PC-9 (cell line): ENCODE data around the gene GID8.

Source experiments
- EZH2 ChIP-seq: fragments of 200-600 bp; sonication (generic); IDR thresholded peaks from 2 replicates; pipeline ENCODE4 v1.8.0; 2017; ENCODE audit warnings: antibody characterized with exemption, low read depth
- TF ChIP-seq, protein P1 (sequence below): fragments of 200-600 bp; sonication (generic); conservative IDR thresholded peaks from 2 replicates; pipeline ENCODE4 v1.6.1; 2017; ENCODE audit warnings: mixed run types, antibody characterized with exemption, mild to moderate bottlenecking, moderate library complexity

- TF ChIP-seq, protein P1, sequence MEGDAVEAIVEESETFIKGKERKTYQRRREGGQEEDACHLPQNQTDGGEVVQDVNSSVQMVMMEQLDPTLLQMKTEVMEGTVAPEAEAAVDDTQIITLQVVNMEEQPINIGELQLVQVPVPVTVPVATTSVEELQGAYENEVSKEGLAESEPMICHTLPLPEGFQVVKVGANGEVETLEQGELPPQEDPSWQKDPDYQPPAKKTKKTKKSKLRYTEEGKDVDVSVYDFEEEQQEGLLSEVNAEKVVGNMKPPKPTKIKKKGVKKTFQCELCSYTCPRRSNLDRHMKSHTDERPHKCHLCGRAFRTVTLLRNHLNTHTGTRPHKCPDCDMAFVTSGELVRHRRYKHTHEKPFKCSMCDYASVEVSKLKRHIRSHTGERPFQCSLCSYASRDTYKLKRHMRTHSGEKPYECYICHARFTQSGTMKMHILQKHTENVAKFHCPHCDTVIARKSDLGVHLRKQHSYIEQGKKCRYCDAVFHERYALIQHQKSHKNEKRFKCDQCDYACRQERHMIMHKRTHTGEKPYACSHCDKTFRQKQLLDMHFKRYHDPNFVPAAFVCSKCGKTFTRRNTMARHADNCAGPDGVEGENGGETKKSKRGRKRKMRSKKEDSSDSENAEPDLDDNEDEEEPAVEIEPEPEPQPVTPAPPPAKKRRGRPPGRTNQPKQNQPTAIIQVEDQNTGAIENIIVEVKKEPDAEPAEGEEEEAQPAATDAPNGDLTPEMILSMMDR = no peak
- no peak for TF ChIP-seq EZH2
Observed at GRCh38 chr20:62995481-62995880, 57.5 kb downstream of the GID8 start.
